GM23338 (cell line): ENCODE data around the gene CYP3A4. TPM values are rescaled to one million over a fixed set of nuclear protein-coding genes. Genes with fewer than 3 reads are reported as not detected.

Experiments used
- ATAC-seq: fragments of 200-7000 bp; cut with Tn5 transposase; 3 replicates; pipeline ENCODE4 v1.9.1; 2020
- DNase-seq: peaks from one replicate; pipeline ENCODE4 v3.0.0-alpha.2; 2015; ENCODE audit warnings: low spot score
- H2AFZ ChIP-seq: fragments of 200-600 bp; sonication (generic); 2 replicates; pipeline ENCODE4 v1.8.0; 2016; ENCODE audit warnings: antibody characterized with exemption, mild to moderate bottlenecking, moderate library complexity
- H3F3A ChIP-seq: fragments of 200-600 bp; sonication (generic); replicated peaks from 2 replicates; pipeline ENCODE4 v1.8.0; 2017; ENCODE audit warnings: antibody characterized with exemption, mixed run types, low read depth
- H3K27ac ChIP-seq: fragments of 200-600 bp; sonication (generic); 2 replicates; pipeline ENCODE4 v1.6.1; 2016; ENCODE audit warnings: low read depth
- H3K27me3 ChIP-seq: fragments of 200-600 bp; sonication (generic); 2 replicates; pipeline ENCODE4 v1.8.0; 2016; ENCODE audit warnings: mild to moderate bottlenecking, mixed run types, moderate library complexity; ENCODE audit not compliant: insufficient read depth
- H3K36me3 ChIP-seq: fragments of 200-600 bp; sonication (generic); 2 replicates; pipeline ENCODE4 v1.8.0; 2016; ENCODE audit warnings: mild to moderate bottlenecking; ENCODE audit not compliant: insufficient read depth
- H3K4me1 ChIP-seq: fragments of 200-600 bp; sonication (generic); 2 replicates; pipeline ENCODE4 v1.8.0; 2016; ENCODE audit warnings: mild to moderate bottlenecking, moderate library complexity; ENCODE audit not compliant: insufficient read depth
- H3K4me2 ChIP-seq: fragments of 200-600 bp; sonication (generic); 2 replicates; pipeline ENCODE4 v1.7.1; 2017; ENCODE audit warnings: mixed run types
- H3K4me3 ChIP-seq: fragments of 200-600 bp; sonication (generic); 2 replicates; pipeline ENCODE4 v1.6.1; 2016; ENCODE audit warnings: mixed run types
- H3K79me2 ChIP-seq: fragments of 200-600 bp; sonication (generic); replicated peaks from 2 replicates; pipeline ENCODE4 v1.8.0; 2017; ENCODE audit warnings: mild to moderate bottlenecking; ENCODE audit not compliant: insufficient read depth
- H3K9me2 ChIP-seq: fragments of 200-600 bp; sonication (generic); 2 replicates; pipeline ENCODE4 v1.8.0; 2017; ENCODE audit not compliant: insufficient read depth
- H4K20me1 ChIP-seq: fragments of 200-600 bp; sonication (generic); replicated peaks from 2 replicates; pipeline ENCODE4 v1.8.0; 2017; ENCODE audit warnings: mild to moderate bottlenecking; ENCODE audit not compliant: insufficient read depth
- H3K27ac Mint-ChIP-seq: 2 replicates; pipeline ENCODE4 v1.8.0; 2020; ENCODE audit warnings: inconsistent platforms, mild to moderate bottlenecking, moderate library complexity, mixed read lengths
- H3K27me3 Mint-ChIP-seq: 3 replicates; pipeline ENCODE4 v1.8.0; 2022; ENCODE audit warnings: low read depth, mild to moderate bottlenecking, moderate library complexity, mixed read lengths, inconsistent platforms; ENCODE audit not compliant: insufficient read depth, poor library complexity
- H3K36me3 Mint-ChIP-seq: 3 replicates; pipeline ENCODE4 v1.8.0; 2021; ENCODE audit warnings: low read depth, mild to moderate bottlenecking, inconsistent platforms, moderate library complexity, mixed read lengths
- H3K4me1 Mint-ChIP-seq: 3 replicates; pipeline ENCODE4 v1.8.0; 2020; ENCODE audit warnings: mild to moderate bottlenecking, inconsistent platforms, mixed read lengths
- H3K4me3 Mint-ChIP-seq: 3 replicates; pipeline ENCODE4 v1.8.0; 2021; ENCODE audit warnings: moderate library complexity, mild to moderate bottlenecking, inconsistent platforms, mixed read lengths
- H3K9me3 Mint-ChIP-seq: 3 replicates; pipeline ENCODE4 v1.8.0; 2020; ENCODE audit warnings: moderate library complexity, mild to moderate bottlenecking, inconsistent platforms, mixed read lengths
- CREB1 ChIP-seq: fragments of 250-450 bp; sonication (Bioruptor Pico); IDR thresholded peaks from 2 replicates; pipeline ENCODE4 v1.5.0; 2020; ENCODE audit warnings: low read depth, mild to moderate bottlenecking, moderate library complexity
- CTCF ChIP-seq, 2 experiments: fragments of 200-600 bp in 1 of 2; sonication (generic) in 1 of 2; conservative IDR thresholded peaks; 2 replicates each; pipeline versions ENCODE4 v1.5.1 to v1.6.1; 2016 to 2017; ENCODE audit warnings: antibody characterized with exemption in 2 of 2, low read depth in 2 of 2, mild to moderate bottlenecking in 2 of 2, moderate library complexity in 1 of 2
- ETS1 ChIP-seq: IDR thresholded peaks from 2 replicates; pipeline ENCODE4 v1.6.1; 2016; ENCODE audit warnings: antibody characterized with exemption
- NANOG ChIP-seq: IDR thresholded peaks from 2 replicates; pipeline ENCODE4 v1.6.1; 2016; ENCODE audit warnings: antibody characterized with exemption, borderline replicate concordance
- POLR2AphosphoS5 ChIP-seq: IDR thresholded peaks from 2 replicates; pipeline ENCODE4 v1.6.1; 2016; ENCODE audit warnings: antibody characterized with exemption, low read depth
- STAT1 ChIP-seq: IDR thresholded peaks from one replicate; pipeline ENCODE4 v1.6.1; 2016; ENCODE audit warnings: antibody characterized with exemption; ENCODE audit not compliant: unreplicated experiment
- polyA plus RNA-seq: library from polyadenylated mRNA; unstranded; fragments of >200 nt; fragmentation: Nextera tagmentation; extraction: Ambion mirVana; gene quantifications from 2 replicates; pipeline ENCODE4 v1.2.1, GENCODE V29; 2016
- total RNA-seq: library from RNA; depleted of rRNA; stranded (reverse); fragments of >200 nt; shearing (Covaris generic); gene quantifications from 2 replicates; pipeline ENCODE4 v1.2.3, GENCODE V29; 2014

The CYP3A4 gene
- total and polyA plus RNA-seq, 2 experiments from 2014 or later = not detected

- no peak for TF ChIP-seq ETS1
Measured at GRCh38 chr7:99719996-99720769, 63.8 kb downstream of the CYP3A4 start (continued).

DNA sequence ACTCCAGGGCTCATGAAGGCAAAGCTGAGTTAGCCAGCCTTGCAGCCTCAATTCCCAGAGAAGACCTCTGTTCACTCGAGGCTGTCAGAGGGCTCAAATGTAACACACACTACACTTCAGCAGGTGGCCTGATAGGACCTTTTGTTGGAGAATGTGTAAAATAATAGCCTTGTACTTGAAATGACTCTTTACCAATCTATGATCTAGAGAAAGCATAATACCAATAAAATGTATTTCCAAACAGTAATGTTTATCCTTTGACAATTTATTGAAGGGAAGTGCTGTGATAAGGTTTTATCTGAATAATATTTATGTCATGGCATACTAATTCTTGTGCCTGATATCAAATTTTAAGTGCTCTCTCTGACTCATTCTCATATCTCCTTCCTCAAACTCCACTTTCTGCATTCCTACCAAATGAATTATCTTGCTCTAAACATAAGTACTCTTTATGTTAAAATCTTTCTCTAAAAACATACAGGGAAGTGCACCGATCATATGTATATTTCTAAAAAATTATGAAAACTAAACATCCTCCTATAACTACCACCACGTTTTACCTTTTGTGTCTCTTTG lies 69.9 kb downstream of the CYP3A4 start:
- H3K27me3 Mint-ChIP-seq = no peaks in the 10 kb centered on the region
- Histone ChIP-seq H3F3A (no peaks in the 10 kb centered on the region), H3K36me3 (no peaks in the 10 kb centered on the region; the same call in 1 of the 2 replicates), H2AFZ (no peak overlapping the region), H3K9me2 (0 out of 2 replicates have a peak, but pooled peaks cover 6% of the 10 kb centered on the region), H3K4me1 (no peaks in the 10 kb centered on the region), H3K79me2 (no peaks in the 10 kb centered on the region), H3K27ac (no peak overlapping the region), H3K27me3 (no peaks in the 10 kb centered on the region), H3K4me3 (no peak overlapping the region), H3K4me2 (no peak overlapping the region), H4K20me1 (no peaks in the 10 kb centered on the region)
- H3K36me3 Mint-ChIP-seq = no peaks in the 10 kb centered on the region; the same call in 2 of the 3 replicates
- DNase-seq (no peak), ATAC-seq (no peak)
- H3K4me1 Mint-ChIP-seq = no peaks in the 10 kb centered on the region
- H3K27ac Mint-ChIP-seq = no peak overlapping the region
- TF ChIP-seq CTCF (conservative IDR thresholded peaks at IDR 0.05; ENCODE audit: low read depth in 2 of 2) = no peak
- no peaks in the 10 kb centered on the region for H3K9me3 Mint-ChIP-seq
- no peak overlapping the region for H3K4me3 Mint-ChIP-seq

DNA sequence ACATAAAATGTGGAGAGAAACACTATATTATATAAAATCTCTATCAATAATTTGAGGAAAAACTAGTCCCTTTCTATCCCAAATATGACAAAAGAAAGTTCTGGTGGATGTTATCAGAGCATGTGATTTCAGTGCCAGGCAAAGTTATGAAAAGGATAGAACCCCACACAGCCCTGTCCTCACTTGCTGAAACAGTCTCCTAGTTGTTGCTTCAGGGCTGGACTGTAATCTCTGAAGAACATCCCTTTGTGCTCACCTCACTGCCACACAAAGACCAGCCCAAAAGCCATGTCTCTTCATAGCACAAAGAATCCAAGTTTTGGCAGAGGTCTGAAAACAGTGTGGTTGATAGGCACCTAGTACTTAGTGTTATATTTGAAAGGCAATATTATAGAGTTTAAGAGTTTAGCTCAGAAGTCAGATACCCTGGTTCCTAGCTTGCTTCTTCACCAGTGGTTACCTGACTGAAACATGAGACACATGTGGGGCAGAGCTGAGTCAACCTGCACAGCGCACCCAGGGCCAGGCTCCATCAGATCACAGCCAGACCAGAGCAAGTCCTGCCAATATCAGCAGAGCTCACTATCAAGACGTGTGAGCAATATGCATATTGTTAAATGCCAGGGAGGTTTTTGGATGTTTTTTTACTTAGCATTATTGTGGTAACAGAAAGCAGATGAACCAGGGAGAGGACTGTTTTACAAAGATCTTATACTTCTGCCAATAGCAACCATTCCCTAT lies 74.0 kb downstream of the CYP3A4 start:
- no peaks in the 10 kb centered on the region for H3K27me3 ChIP-seq
- H3K4me3 ChIP-seq = no peak overlapping the region
- no peak overlapping the region for H3K27ac ChIP-seq
- H3K79me2 ChIP-seq = no peaks in the 10 kb centered on the region
- H3F3A ChIP-seq = no peaks in the 10 kb centered on the region
- no peaks in the 10 kb centered on the region for H3K4me1 ChIP-seq
- DNase-seq = no peak
- 0 out of 2 replicates have a peak, but pooled peaks cover 6% of the 10 kb centered on the region for H3K9me2 ChIP-seq
- H3K4me2 ChIP-seq = no peak overlapping the region
- H3K4me1 Mint-ChIP-seq = no peaks in the 10 kb centered on the region
- H3K27me3 Mint-ChIP-seq = no peaks in the 10 kb centered on the region
- peaks cover 3% of the 10 kb centered on the region; the same call in 2 of the 3 replicates for H3K9me3 Mint-ChIP-seq
- H2AFZ ChIP-seq = no peak overlapping the region
- no peaks in the 10 kb centered on the region for H4K20me1 ChIP-seq
- H3K4me3 Mint-ChIP-seq = no peak overlapping the region
- no peaks in the 10 kb centered on the region; the same call in 2 of the 3 replicates for H3K36me3 Mint-ChIP-seq
- TF ChIP-seq CTCF (conservative IDR thresholded peaks at IDR 0.05; ENCODE audit: low read depth in 2 of 2) = no peak
- no peak for TF ChIP-seq ETS1
- no peak for TF ChIP-seq CREB1 (CRISPR knock-in tag)
- TF ChIP-seq STAT1 = no peak
- no peak for TF ChIP-seq NANOG
- TF ChIP-seq POLR2AphosphoS5 = no peak
- H3K36me3 ChIP-seq = no peaks in the 10 kb centered on the region; the same call in 1 of the 2 replicates
- H3K27ac Mint-ChIP-seq = no peak overlapping the region
- no peak for ATAC-seq
